HepG2 (cell line): ENCODE results near the gene CLDN5. TPM values are rescaled to one million over a fixed set of nuclear protein-coding genes. Genes with fewer than 3 reads are reported as not detected.
A peak's percentile ranks its signal among the peaks of the same experiment; 100 is the strongest.

Experiments used
- AKAP8 ChIP-seq: sonication (generic); formaldehyde crosslinking; IDR thresholded peaks from 2 replicates; pipeline ENCODE4 v1.5.1; 2020; ENCODE audit warnings: mild to moderate bottlenecking, missing genetic modification reagents
- CAMTA2 ChIP-seq: sonication (generic); formaldehyde crosslinking; IDR thresholded peaks from 2 replicates; pipeline ENCODE4 v1.4.0; 2020; ENCODE audit warnings: mild to moderate bottlenecking, missing genetic modification reagents, borderline replicate concordance
- MED1 ChIP-seq: sonication (generic); formaldehyde crosslinking; IDR thresholded peaks from 2 replicates; pipeline ENCODE4 v1.4.0; 2020; ENCODE audit warnings: missing genetic modification reagents
- MIXL1 ChIP-seq: IDR thresholded peaks from 2 replicates; pipeline ENCODE4 v1.6.1; 2016
- NFE2L1 ChIP-seq: sonication (generic); formaldehyde crosslinking; IDR thresholded peaks from 2 replicates; pipeline ENCODE4 v1.4.0; 2020; ENCODE audit warnings: missing genetic modification reagents, mild to moderate bottlenecking, borderline replicate concordance
- NFE2L2 ChIP-seq: fragments of 150-350 bp; IDR thresholded peaks from 2 replicates; pipeline ENCODE4 v1.6.1; 2014; ENCODE audit warnings: low read length
- PCBP2 ChIP-seq: fragments of 200-400 bp; formaldehyde crosslinking; optimal IDR thresholded peaks from 2 replicates; pipeline ENCODE3; 2018; ENCODE audit warnings: low read length, low read depth; ENCODE audit not compliant: poor library complexity, severe bottlenecking
- SIX4 ChIP-seq: sonication (generic); formaldehyde crosslinking; IDR thresholded peaks from 2 replicates; pipeline ENCODE4 v1.4.0; 2020; ENCODE audit warnings: missing genetic modification reagents
- TBP ChIP-seq: sonication (generic); formaldehyde crosslinking; IDR thresholded peaks from 2 replicates; pipeline ENCODE4 v1.5.0; 2020; ENCODE audit warnings: missing genetic modification reagents
- ZBTB7A ChIP-seq: sonication (generic); formaldehyde crosslinking; IDR thresholded peaks from 2 replicates; pipeline ENCODE4 v1.8.0; 2022; ENCODE audit warnings: mild to moderate bottlenecking, missing genetic modification reagents
- ZMYM2 ChIP-seq: sonication (generic); formaldehyde crosslinking; IDR thresholded peaks from 2 replicates; pipeline ENCODE4 v1.8.0; 2022; ENCODE audit warnings: mild to moderate bottlenecking, missing genetic modification reagents
- ZNF180 ChIP-seq: sonication (generic); formaldehyde crosslinking; IDR thresholded peaks from 2 replicates; pipeline ENCODE4 v1.4.0; 2020; ENCODE audit warnings: low read depth, missing genetic modification reagents, borderline replicate concordance
- ZNF205 ChIP-seq: IDR thresholded peaks from 2 replicates; pipeline ENCODE4 v1.6.1; 2018; ENCODE audit warnings: missing biosample characterization, missing genetic modification reagents
- ZNF619 ChIP-seq: sonication (generic); formaldehyde crosslinking; IDR thresholded peaks from 2 replicates; pipeline ENCODE4 v1.4.0; 2020; ENCODE audit warnings: mild to moderate bottlenecking, missing genetic modification reagents
- polyA plus RNA-seq, 8 experiments: library from polyadenylated mRNA; depleted of rRNA in 3 of 8; stranded (reverse) in 7 of 8; unstranded in 1 of 8; fragments of >200 nt; fragmentation: Illumina TruSeq in 4 of 8; extraction: Trizol in 4 of 8; gene quantifications; 2 replicates each; pipeline versions ENCODE4 v1.2.1 to v1.2.3, GENCODE V29; 2011 to 2016; ENCODE audit warnings: low read depth in 4 of 8, missing spikeins in 1 of 8, mixed read lengths in 1 of 8; ENCODE audit not compliant: insufficient read depth in 1 of 8
- total RNA-seq, 5 experiments: library from RNA; depleted of rRNA; stranded (reverse); fragments of >200 nt; fragmentation: Illumina TruSeq; extraction: Trizol; gene quantifications; 2 replicates each; pipeline ENCODE4 v1.2.3, GENCODE V29; 2016; ENCODE audit warnings: low read depth in 1 of 5
- TF ChIP-seq, protein P1 (sequence below): sonication (generic); formaldehyde crosslinking; conservative IDR thresholded peaks from 2 replicates; pipeline ENCODE4 v1.4.0; 2020; ENCODE audit warnings: missing genetic modification reagents
- TF ChIP-seq, protein P2 (sequence below): sonication (generic); formaldehyde crosslinking; IDR thresholded peaks from 2 replicates; pipeline ENCODE4 v1.5.1; 2020; ENCODE audit warnings: mild to moderate bottlenecking, missing genetic modification reagents, moderate library complexity
- TF ChIP-seq, protein P3 (sequence below): sonication (generic); formaldehyde crosslinking; IDR thresholded peaks from 2 replicates; pipeline ENCODE4 v1.4.0; 2020; ENCODE audit warnings: mild to moderate bottlenecking, missing genetic modification reagents
- TF ChIP-seq, protein P4 (sequence below): sonication (generic); formaldehyde crosslinking; IDR thresholded peaks from 2 replicates; pipeline ENCODE4 v1.4.0; 2020; ENCODE audit warnings: missing genetic modification reagents

CLDN5 gene
- total and polyA plus RNA-seq, 2 of the 13 experiments (the other 11 are each of a cell fraction or from before 2014, with no cell fraction given) = not detected

DNA sequence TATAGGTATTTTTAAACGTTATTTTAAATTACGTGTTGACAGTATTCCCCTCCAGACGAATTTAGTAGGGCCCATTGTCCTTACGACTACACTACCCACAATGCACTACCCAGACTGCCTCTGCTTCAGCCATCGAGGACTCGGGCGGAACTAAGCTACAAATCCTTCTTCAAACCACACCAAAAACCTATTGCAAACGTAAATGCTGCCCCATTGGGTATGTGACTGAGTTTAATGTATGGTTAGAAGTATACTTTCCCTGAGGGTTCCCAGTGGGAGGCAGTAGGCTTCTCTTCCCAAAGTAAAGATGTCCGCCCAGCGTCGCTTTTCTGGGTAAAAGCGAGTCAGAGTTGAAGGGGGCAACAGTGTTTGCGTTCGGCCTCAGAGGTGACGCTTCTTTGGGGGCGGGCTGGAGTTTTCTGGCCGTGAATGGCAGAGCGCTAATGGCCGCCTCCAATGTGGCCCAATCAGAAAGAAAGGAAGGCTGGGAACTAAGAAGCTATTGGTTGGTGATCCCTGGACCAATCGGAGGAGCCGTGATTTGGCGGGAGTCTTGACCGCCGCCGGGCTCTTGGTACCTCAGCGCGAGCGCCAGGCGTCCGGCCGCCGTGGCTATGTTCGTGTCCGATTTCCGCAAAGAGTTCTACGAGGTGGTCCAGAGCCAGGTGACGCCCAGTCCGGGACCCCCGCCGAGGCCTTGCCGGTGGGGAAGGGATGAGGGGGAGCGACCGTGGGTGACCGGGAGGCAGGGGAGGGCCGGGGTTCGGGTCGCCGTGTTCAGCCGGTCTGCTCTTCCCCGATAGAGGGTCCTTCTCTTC is 44.6 kb downstream of the CLDN5 start, which contains the start of gene CDC45 (continued):
- TF ChIP-seq ZNF180 (CRISPR knock-in tag) (no peak), NFE2L1 (CRISPR knock-in tag) (no peak), PCBP2 (no peak), SIX4 (CRISPR knock-in tag) (no peak), ZNF205 (CRISPR knock-in tag) (no peak), ZNF619 (CRISPR knock-in tag) (no peak), TBP (CRISPR knock-in tag) (no peak), MIXL1 (CRISPR knock-in tag) (peak; percentile 12; the same call in 1 of the 2 replicates), CAMTA2 (no peak), NFE2L2 (no peak), AKAP8 (CRISPR knock-in tag) (no peak), ZMYM2 (CRISPR knock-in tag) (no peak), MED1 (CRISPR knock-in tag) (no peak), ZBTB7A (no peak)
- TF ChIP-seq, protein P1, sequence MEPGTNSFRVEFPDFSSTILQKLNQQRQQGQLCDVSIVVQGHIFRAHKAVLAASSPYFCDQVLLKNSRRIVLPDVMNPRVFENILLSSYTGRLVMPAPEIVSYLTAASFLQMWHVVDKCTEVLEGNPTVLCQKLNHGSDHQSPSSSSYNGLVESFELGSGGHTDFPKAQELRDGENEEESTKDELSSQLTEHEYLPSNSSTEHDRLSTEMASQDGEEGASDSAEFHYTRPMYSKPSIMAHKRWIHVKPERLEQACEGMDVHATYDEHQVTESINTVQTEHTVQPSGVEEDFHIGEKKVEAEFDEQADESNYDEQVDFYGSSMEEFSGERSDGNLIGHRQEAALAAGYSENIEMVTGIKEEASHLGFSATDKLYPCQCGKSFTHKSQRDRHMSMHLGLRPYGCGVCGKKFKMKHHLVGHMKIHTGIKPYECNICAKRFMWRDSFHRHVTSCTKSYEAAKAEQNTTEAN (CRISPR knock-in tag) = no peak
- TF ChIP-seq, protein P2, sequence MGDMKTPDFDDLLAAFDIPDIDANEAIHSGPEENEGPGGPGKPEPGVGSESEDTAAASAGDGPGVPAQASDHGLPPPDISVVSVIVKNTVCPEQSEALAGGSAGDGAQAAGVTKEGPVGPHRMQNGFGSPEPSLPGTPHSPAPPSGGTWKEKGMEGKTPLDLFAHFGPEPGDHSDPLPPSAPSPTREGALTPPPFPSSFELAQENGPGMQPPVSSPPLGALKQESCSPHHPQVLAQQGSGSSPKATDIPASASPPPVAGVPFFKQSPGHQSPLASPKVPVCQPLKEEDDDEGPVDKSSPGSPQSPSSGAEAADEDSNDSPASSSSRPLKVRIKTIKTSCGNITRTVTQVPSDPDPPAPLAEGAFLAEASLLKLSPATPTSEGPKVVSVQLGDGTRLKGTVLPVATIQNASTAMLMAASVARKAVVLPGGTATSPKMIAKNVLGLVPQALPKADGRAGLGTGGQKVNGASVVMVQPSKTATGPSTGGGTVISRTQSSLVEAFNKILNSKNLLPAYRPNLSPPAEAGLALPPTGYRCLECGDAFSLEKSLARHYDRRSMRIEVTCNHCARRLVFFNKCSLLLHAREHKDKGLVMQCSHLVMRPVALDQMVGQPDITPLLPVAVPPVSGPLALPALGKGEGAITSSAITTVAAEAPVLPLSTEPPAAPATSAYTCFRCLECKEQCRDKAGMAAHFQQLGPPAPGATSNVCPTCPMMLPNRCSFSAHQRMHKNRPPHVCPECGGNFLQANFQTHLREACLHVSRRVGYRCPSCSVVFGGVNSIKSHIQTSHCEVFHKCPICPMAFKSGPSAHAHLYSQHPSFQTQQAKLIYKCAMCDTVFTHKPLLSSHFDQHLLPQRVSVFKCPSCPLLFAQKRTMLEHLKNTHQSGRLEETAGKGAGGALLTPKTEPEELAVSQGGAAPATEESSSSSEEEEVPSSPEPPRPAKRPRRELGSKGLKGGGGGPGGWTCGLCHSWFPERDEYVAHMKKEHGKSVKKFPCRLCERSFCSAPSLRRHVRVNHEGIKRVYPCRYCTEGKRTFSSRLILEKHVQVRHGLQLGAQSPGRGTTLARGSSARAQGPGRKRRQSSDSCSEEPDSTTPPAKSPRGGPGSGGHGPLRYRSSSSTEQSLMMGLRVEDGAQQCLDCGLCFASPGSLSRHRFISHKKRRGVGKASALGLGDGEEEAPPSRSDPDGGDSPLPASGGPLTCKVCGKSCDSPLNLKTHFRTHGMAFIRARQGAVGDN (CRISPR knock-in tag) = peak; percentile 74
- TF ChIP-seq, protein P3, sequence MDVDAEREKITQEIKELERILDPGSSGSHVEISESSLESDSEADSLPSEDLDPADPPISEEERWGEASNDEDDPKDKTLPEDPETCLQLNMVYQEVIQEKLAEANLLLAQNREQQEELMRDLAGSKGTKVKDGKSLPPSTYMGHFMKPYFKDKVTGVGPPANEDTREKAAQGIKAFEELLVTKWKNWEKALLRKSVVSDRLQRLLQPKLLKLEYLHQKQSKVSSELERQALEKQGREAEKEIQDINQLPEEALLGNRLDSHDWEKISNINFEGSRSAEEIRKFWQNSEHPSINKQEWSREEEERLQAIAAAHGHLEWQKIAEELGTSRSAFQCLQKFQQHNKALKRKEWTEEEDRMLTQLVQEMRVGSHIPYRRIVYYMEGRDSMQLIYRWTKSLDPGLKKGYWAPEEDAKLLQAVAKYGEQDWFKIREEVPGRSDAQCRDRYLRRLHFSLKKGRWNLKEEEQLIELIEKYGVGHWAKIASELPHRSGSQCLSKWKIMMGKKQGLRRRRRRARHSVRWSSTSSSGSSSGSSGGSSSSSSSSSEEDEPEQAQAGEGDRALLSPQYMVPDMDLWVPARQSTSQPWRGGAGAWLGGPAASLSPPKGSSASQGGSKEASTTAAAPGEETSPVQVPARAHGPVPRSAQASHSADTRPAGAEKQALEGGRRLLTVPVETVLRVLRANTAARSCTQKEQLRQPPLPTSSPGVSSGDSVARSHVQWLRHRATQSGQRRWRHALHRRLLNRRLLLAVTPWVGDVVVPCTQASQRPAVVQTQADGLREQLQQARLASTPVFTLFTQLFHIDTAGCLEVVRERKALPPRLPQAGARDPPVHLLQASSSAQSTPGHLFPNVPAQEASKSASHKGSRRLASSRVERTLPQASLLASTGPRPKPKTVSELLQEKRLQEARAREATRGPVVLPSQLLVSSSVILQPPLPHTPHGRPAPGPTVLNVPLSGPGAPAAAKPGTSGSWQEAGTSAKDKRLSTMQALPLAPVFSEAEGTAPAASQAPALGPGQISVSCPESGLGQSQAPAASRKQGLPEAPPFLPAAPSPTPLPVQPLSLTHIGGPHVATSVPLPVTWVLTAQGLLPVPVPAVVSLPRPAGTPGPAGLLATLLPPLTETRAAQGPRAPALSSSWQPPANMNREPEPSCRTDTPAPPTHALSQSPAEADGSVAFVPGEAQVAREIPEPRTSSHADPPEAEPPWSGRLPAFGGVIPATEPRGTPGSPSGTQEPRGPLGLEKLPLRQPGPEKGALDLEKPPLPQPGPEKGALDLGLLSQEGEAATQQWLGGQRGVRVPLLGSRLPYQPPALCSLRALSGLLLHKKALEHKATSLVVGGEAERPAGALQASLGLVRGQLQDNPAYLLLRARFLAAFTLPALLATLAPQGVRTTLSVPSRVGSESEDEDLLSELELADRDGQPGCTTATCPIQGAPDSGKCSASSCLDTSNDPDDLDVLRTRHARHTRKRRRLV (CRISPR knock-in tag) = no peak
- TF ChIP-seq, protein P4, sequence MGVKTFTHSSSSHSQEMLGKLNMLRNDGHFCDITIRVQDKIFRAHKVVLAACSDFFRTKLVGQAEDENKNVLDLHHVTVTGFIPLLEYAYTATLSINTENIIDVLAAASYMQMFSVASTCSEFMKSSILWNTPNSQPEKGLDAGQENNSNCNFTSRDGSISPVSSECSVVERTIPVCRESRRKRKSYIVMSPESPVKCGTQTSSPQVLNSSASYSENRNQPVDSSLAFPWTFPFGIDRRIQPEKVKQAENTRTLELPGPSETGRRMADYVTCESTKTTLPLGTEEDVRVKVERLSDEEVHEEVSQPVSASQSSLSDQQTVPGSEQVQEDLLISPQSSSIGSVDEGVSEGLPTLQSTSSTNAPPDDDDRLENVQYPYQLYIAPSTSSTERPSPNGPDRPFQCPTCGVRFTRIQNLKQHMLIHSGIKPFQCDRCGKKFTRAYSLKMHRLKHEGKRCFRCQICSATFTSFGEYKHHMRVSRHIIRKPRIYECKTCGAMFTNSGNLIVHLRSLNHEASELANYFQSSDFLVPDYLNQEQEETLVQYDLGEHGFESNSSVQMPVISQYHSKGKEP (CRISPR knock-in tag) = no peak
